ENCODE data around the gene KRT6B.
"Not testable (repeated sequence)": the region's sequence is repeated elsewhere in the genome, so short reads cannot be mapped to it uniquely, and the experiment has no call there.

Gene KRT6B
- total RNA-seq, result 0 reads per million in 2 experiments

DNA sequence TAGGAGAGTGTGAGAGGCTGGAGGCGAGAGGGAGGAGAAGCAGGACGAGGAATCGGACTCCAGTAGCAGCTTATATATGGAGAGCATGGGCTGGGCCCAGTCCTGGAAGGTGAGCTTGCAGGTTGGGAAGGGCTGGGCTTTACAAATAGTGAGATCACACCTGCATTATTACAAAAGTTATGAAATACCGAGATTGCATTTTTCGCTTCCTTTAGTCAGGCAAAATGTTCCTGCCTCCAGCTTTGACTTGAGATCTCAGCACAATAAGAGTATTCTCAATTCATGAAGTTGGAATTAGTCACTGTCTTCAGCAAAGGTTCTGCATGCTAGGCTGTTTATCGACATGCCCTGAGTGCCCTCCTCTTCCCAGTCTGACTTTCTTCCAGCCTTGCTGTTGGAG lies at the start of gene KRT6B:
KRT6B (minus strand) TSS at position 46 of the 400 bp plus-strand sequence. CDS start 68 bp downstream, outside the sequence.
- DNase-seq (ENCODE audit: low read depth), result no peak

DNA sequence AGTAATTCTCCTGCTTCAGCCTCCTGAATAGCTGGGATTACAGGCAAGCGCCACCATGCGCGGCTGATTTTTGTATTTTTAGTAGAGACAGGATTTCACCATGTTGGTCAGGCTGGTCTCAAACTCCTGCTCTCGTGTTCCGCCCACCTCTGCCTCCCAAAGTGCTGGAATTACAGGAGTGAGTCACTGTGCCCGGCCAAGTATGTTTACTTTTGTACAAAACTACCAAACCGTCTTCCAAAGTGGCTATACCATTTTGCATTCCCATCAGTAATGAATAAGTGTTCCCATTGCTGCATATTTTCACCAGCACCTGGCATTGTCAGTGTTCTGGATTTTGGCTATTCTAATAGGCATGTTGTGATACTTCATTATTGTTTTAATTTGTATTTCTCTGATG lies 49.5 kb upstream of the KRT6B start:
- no peak for DNase-seq (ENCODE audit: low read depth)

DNA sequence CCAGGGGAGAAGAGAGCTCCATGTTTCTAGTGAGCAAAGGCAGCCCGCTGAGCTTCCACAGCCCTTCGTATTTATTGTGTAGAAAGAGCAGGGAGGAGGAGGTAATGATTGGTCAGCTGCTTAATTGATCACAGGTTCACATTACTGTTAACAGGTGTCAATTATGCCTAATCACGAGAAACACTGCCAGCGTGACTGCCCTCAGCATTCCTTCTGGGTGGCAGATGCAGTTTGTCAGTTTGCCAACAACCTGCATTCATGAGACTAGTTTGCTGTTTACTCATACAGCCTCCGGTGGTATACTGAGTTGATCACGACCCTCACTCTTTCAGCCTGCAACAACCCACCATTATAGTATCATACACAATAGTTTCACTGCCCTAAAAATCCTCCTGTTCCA lies 48.6 kb upstream of the KRT6B start:
- not testable (repeated sequence) for DNase-seq (ENCODE audit: low read depth)

DNA sequence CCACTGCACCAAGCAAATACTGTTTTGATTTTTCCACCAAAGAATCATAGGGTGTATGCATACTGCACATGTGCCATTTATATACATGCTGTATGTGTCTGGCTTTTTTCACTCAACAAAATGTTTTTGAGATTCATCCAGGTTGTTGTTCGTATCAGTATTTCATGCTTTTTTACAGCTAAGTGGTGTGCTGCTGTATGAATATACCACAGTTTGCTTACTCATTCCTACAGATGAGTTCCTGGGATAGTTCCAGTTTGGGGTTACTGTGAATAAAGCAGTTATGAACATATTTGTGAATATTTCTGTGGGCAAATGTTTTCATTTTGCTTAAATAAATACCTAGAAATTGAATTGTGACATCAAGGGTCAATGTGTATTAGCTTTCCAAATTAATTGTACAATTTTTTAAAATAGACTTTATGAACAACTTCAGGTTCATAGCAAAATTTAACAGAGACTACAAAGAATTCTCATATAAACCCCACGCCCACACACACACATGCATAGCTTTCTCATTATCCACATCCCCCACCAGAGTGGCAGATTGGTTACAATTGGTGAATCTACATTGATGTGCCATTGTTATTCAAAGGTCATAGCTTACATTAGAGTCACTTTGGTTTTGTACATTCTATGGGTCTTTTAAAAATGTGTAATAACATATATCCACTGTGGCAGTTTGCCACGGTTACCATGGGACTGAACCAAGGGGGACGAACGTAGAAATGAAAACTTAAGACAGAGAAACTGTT lies 48.0 kb upstream of the KRT6B start:
- no peak for DNase-seq (ENCODE audit: low read depth)

DNA sequence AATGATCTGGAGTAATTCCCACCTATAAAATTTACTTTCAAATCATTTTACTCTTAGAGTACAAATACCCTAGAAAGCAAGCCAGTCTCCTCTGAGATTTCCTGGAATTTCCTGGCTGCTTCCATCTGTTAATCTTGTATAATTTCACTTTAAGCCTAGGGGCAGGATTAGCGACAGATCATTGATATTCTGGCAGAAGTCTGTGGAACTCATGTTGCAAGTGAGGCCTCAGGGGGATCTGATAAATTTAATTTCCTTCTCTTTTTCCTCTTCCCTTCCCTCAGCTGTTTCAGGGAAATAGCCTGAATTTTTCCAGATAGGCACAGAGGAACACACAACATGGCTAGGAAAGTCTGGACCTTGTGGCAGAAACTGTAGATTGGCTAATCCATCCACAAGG lies 47.0 kb upstream of the KRT6B start:
- DNase-seq (ENCODE audit: low read depth), result no peak

DNA sequence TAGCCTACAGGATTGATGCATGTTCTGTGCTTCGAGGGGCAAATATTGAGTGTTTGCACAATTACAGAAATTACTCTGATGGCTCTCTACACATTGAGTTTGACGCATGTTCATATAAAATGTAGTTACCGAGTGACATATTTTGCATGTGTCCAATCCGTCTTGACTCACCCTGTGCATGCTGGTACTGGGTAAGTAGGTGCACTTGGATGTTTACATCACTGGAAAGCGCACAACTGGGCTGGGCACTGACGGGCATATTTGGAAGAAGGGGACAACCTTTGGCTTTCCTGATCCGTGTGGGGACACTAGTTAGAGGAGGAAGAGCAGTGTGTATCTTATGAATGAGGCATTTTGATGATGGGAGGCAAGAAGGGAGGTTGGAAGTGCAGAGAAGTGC lies 46.0 kb upstream of the KRT6B start:
- DNase-seq (ENCODE audit: low read depth), result no peak

DNA sequence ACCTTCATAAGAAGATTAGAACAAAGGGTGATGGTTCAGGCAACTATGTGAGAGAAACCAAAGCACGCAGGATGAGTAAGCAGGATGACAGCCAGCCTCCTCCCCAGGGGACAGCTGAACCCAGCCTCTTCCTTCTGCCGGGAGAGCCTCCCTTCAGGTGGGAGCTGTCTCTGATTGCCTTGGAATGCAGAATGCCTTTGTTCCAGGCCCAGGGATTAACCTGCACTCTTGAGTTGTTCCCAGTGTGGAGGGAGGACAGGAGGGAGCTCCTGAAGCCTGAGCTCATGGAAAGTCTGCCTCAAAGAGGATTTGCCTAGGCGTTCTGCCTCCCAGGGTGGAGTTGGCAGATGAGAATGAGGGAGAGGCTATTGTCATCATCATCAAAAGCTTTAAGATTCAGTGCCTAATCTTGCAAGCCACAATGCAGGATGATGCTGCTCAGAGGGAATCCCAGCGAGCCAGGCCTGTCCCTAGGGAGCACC lies 44.7 kb upstream of the KRT6B start:
- no peak for DNase-seq (ENCODE audit: low read depth)

DNA sequence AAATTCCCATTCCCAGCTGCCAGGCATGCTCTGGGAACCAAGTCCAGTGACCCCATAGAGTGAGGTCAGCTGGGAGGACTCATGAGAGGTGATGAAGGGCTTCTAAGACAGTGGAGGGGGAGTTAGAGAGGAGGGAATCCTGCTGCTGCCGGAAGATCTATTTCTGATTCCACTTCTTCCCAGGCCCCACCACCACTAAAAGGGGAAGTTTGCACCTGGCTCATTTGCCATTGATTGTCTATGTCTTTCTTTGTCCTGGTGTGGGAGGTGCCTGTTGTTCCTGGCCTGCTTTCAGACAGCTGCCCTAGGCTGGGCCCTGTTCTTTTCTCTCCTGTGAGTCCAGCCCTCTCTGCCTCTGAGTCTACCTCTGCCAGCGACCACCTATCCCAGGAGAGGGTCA lies 44.1 kb upstream of the KRT6B start:
- DNase-seq (ENCODE audit: low read depth), result no peak

DNA sequence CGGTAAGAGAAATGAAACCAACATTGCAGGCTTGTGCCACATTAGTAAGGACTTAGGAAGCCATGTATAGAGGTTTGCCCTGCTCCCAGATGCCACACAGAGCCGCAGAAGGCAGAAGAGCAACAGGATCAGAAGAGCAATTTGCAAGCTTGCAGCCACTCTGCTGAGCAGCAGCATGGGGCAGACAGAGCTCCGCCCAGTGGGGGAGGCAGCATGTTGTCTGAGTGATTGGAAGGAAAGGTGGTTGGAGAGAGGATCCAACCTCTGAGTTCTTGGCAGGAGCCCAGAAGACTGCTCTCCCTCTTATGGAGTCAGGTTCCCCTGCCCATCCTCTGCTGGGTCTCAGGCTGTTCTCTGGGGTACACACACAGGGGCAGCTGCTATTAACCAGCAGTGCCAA lies 43.4 kb upstream of the KRT6B start:
- DNase-seq (ENCODE audit: low read depth), result no peak

DNA sequence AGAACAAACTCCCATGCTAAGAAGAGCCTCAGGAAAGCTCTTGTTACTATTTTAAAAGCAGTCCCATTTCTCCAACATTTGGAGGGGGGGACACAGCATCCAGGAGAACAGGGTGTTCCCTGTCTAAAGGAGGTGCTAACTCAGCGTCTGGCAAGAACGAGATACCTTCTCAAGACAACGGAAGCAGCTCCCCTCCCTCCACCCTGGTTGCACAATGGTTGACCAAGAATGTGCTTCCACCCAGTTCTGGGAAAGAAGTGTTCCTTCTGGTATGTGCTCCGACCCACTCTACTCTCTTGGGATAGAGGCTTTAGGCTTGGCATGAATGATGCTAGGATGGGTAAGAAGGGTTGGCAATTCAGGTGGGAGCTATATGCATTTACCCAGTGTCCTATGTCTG lies 42.6 kb upstream of the KRT6B start:
- no peak for DNase-seq (ENCODE audit: low read depth)

DNA sequence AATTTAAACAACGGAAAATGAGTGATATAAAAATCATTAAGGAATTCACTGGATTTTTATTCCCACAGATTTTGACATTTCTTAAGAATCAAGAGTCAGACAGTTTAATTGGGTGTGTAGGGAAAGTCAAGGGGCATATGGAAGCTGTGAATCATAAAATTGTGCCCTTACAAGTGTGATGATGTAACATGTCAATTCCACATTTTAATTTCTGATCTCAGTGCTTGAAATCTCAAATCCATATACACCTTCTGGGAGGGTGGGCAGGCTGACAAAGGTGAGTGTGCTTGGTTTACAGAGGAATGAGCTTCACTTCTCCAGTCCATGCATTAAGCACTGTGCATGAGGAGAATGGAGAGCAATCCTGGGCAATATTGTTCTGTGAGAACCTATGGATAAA lies 42.2 kb upstream of the KRT6B start:
- no peak for DNase-seq (ENCODE audit: low read depth)

DNA sequence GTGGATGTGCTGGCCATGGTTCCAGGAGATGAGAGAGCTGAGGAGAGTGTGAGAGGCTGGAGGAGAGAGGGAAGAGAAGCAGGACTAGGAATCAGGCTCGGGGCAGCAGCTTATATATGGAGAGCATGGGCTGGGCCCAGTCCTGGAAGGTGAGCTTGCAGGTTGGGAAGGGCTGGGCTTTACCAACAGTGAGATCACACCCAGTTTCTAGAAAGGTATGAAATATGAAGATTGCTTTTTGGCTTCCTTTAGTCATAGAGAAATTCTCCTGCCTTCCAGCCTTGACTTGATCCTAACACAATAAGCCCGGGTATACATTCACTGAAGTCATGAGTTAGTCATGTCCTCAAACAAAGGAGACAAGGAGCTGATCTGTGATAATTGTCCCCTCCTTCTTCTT lies 41.2 kb upstream of the KRT6B start, which contains the start of gene KRT6A:
KRT6A (minus strand) TSS at position 86 of the 400 bp plus-strand sequence; CDS start at position 17, 69 bp downstream.
- no peak for DNase-seq (ENCODE audit: low read depth)

DNA sequence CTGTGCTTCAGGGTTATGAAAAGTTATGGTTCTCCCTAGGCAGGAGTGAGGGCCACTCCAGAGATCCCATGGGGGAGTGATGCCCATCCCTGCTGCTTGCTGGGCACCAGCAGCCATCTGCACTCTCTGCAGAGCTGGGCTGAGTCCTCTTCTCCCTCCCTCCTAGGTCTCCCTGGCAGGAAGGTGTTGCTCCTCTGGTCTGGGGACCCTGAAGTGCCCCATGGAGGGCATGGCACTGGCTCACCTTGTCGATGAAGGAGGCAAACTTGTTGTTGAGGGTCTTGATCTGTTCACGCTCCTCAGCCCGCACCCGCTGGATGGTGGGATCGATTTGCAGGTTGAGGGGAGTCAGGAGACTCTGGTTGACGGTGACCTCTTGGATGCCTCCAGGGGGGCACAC lies 40.5 kb upstream of the KRT6B start:
- not testable (repeated sequence) for DNase-seq (ENCODE audit: low read depth)

DNA sequence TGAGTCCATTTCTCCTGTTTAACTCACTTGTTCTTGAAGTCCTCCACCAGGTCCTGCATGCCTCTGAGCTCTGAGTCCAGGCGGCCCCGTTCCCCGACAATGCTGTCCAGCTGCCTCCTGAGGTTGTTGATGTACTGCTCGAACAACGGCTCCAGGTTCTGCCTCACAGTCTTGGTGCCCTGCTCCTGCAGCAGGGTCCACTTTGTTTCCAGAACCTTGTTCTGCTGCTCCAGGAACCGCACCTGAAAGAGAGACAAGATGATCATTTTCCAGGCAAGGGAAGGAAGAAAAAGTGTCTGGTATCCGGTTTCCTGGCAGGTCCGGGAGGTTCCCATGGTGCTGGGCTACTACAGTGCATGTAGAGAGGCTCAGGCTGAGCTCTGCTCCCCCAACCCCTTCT lies 39.5 kb upstream of the KRT6B start:
- not testable (repeated sequence) for DNase-seq (ENCODE audit: low read depth)

DNA sequence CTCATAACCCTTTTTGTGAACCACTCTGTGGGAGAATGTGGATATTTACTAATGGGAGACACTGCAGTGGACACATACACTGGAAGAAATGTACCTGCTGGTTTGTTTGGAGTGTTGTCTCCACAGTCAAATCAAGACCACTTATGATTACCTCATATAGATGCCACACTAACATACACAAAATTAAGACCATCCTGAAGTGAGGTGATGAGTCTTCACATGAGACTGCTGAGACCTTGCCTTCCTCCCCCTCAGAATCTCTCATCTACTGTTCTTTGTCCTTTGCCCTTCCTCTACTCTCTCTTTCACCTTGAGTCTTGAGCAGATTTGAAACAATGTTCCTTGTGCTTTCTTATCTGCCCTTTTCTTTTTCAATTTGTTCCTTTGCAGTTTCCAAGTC lies 36.8 kb upstream of the KRT6B start:
- DNase-seq (ENCODE audit: low read depth), result no peak

DNA sequence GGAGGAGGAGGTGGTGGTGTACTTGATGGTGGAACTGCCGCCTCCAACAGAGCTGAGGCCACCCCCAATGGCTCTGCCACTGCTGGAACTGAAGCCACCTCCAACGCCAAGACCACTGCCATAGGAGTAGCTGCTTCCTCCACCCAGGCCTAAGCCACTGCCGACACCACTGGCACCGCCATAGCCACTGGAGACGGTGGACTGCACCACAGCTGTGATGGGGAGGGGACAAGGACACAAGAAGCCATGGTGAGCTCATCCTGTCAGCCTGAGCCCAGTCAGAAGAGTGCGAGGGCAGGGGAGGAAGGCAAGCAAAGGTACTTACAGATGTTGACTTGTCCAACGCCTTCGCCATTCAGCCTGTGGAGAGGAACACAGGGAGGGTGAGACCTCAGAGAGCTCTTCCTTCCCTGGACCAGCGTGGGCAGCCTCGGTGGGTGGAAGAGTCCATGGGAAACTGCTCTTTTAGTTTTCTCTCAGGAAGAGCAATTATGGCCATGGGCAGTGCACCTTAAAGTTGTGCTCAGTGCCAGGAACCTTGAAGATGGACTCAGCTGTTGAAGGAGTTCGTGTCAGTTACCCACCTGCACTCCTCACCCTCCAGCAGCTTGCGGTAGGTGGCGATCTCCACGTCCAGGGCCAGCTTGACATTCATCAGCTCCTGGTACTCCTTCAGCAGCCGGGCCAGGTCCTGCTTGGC lies 35.9 kb upstream of the KRT6B start:
- DNase-seq (ENCODE audit: low read depth), result not testable (repeated sequence)

DNA sequence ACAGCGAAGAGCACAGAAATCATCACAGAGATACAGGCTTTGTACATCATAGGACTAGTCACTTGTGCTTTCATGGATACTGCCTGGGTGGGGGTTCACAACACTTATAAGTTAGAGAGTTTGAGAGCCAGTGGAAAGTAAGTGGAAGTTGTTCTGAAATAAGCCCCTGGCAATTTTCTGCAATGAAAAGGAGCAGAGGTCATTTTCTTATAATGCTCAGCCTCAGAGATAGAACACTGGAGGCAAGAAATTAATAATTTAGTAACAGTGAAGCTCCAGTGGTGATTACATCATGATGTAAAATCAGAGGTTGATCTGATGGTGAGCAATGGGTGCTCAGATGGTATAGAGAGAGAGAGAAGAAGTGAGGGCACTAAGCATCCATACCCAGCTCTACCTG lies 35.3 kb upstream of the KRT6B start:
- no peak for DNase-seq (ENCODE audit: low read depth)

DNA sequence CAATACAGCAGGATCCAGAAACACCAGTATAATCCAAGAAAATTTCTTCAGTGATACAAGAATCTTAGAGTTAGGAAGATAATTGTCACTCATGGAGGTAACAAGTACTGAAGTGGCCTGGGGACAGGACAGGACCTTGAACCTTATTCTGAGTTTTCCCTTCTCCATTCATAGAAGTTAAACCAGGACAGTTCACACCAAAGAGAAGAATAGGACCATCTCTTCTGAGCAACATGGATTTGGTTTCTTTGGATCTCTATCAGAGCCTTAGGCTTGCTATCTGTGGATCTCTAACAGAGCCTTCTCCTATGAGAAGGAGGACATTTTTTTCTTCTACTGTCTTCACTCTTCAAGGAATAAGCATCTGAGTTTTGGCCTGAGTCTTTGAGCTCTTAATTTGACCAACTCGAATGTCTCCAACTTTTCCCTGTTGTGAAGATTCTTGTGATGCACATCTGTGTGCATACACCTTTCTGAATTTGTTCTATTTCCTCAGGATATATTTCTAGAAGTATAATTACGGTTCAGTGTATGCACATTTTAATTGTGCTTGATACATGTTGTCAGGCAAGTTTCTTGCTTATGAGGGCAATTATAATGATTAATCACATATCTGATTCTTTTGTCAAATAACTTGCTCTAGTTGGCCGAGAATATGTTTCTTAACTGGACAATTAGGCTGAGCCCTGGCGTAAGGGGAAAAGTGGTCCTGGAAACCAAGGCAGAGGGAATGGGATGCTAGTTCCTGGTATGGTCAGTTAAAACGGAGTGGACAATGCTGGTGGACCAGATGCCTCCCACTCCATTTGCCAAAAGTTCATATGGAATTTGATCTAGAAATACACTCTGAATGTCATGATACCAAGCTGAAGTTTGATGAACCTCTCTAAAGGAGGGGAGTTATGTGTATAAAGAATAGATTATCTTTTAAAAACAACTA lies 34.5 kb upstream of the KRT6B start:
- DNase-seq (ENCODE audit: low read depth), result no peak

DNA sequence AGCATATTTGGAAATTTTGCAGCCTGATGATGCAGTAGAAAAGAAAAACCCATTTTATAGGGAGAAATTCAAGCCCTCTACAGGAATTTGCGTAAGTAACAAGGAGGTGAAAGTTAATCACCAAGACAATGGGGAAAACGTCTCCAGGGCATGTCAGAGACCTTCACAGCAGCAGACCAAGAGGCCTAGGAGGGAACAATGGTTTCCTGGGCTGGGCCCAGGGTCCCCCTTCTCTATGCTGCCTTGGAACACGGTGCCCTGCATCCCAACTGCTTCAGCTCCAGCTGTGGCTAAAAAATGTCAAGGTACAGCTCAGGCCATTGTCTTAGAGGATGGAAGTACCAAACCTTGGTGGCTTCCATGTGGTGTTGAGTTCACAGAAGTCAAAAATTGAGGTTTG lies 28.1 kb upstream of the KRT6B start:
- DNase-seq (ENCODE audit: low read depth), result no peak

DNA sequence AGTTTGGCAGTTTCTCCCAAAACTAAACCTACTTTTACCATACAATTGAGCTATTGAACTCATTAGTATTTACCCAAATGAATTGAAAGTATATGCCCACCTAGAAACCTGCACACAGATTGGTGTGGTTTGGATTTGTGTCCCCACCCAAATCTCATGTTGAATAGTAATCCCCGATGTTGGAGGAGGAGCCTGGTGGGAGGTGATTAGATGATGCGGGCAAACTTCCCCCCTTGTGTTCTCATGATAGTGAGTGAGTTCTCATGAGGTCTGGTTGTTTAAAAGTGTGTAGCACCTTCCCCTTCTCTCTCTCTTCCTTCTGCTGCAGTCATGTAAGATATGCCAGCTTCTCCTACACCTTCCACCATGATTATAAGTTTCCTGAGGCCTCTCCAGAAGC lies 25.7 kb upstream of the KRT6B start:
- DNase-seq (ENCODE audit: low read depth), result no peak

DNA sequence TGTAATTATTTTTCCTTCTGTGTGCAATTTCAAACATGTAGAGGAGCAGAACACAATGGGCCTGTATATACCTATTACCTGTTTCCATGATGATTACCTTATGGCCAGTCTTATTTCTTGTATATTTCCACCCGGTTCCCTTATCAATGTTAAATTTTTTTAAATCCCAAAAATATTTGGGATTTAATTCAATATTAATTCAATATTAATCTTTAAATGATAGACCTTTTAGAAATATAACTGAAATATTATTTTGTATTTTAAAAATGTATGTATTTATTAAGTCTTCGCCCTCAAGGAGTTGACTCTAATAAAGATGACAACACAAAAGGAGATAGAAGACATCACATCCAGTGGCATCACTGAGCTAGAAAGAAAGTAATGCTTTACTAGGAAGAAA lies 22.3 kb upstream of the KRT6B start:
- no peak for DNase-seq (ENCODE audit: low read depth)

DNA sequence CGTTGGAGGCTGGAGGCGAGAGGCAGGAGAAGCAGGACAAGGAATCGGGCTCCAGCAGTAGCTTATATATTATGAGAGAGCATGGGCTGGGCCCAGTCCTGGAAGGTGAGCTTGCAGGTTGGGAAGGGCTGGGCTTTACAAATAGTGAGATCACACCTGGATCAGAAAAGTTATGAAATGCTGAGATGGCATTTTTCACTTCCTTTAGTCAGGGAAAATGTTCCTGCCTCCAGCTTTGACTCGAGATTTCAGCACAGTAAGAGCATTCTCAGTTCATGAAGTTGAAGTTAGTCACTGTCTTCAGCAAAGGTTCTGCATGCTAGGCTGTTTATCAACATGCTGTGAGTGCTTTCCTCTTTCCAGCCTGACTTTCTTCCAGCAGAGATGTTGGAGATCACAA lies 21.8 kb upstream of the KRT6B start, which contains the start of gene KRT6C:
KRT6C (minus strand) TSS at position 38 of the 400 bp plus-strand sequence. CDS start 68 bp downstream, outside the sequence.
- no peak for DNase-seq (ENCODE audit: low read depth)

All from T follicular helper cell (primary cell).